NT2/D1 (cell line): ENCODE measurements around the gene DIAPH3.

Source experiments
- SUZ12 ChIP-seq: IDR thresholded peaks from 2 replicates; pipeline ENCODE4 v1.6.1; 2011; ENCODE audit not compliant: insufficient read length, insufficient read depth; ENCODE audit errors: extremely low read depth
- YY1 ChIP-seq: IDR thresholded peaks from 2 replicates; pipeline ENCODE4 v1.6.1; 2011; ENCODE audit not compliant: insufficient read length, insufficient read depth
- ZNF274 ChIP-seq: IDR thresholded peaks from 2 replicates; pipeline ENCODE4 v1.6.1; 2011; ENCODE audit warnings: mild to moderate bottlenecking, low read depth, low read length

DNA sequence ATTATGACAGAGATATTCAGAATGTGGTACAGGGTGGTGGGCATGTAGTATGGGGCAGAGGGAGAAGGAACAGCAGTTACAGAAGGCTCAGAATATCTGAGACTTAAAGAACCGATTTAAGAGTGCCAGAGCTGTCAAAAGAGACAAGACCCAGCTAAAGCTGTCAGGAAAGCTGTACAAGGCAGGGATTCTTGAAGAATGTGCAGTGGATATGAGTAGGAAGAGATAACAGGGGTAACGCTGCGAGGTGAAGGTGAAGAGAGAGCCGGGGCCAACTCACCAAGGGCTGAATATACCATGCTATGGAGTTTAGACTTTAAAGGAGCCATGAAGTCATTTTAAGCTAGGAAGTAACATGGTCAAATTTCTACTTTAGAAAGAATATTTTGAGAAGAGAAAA lies 381.0 kb downstream of the DIAPH3 start:
- no peak for TF ChIP-seq ZNF274
- no peak for TF ChIP-seq YY1
- TF ChIP-seq SUZ12, result no peak
